HG03095 (cell line): ENCODE results near the gene TANC1.

ENCODE experiments used
- ATAC-seq: cut with Tn5 transposase; IDR thresholded peaks from one replicate; pipeline ENCODE4 v1.9.1; 2021; ENCODE audit warnings: moderate library complexity; ENCODE audit not compliant: unreplicated experiment

TANC1 gene

DNA sequence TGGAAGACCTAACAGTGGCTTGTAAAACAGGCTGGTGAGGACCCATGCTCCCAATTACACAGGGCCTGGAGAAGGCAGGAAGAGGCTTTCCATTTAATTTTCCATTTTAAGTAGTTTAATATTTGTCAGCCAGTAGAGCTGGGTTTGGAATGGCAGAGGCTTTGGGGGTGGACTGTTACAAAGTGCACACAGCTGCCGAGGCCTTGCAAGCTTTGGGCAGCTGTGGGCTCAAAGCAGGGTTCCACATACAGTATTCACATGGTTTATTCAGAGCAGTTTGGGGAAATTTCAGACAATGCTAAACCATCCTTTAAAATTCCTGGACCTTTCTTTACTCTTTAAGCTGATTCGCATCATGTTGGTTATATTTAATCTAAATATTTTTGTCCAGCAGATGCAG, 185.5 kb downstream of the TANC1 start:
- no peak for ATAC-seq

DNA sequence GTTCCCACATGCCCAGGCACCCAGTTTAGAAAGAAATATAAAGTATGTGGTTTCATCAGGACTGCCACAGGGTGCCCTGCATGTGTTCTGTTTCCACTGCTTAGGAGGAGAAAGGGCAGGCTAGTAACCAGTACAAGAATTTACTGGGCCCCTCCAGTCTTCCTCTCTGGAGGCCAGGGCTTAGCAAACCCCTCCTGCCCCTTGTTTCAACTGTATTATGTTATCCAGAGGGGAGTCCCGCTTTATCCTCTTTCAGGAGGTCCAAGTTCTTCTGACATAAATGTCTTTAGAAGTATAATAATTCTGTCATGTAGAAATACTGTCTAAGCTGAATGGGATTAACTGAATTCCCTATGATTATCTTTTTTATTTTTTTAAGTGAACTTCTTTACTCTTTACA, 185.9 kb downstream of the TANC1 start:
- no peak for ATAC-seq

DNA sequence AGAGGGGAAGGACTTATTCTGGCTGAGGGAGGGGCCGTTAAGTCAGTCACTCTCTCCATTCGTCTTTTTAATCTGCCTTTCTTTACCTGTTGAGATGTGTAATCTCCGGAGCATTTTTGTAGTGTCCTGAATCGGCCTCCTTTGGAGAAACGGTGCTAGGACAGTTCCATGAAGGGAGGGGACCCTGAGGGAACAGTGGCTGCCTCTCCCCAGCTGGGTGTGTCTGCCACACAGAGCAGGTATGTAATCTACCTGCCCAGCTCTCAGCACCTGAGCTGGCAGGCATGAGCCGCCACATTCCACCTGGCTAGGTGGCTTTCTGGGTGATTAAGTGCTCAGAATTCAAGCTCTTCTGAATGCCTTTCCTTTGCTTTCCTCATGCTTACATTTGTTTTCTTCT, 186.9 kb downstream of the TANC1 start:
- ATAC-seq = no peak

DNA sequence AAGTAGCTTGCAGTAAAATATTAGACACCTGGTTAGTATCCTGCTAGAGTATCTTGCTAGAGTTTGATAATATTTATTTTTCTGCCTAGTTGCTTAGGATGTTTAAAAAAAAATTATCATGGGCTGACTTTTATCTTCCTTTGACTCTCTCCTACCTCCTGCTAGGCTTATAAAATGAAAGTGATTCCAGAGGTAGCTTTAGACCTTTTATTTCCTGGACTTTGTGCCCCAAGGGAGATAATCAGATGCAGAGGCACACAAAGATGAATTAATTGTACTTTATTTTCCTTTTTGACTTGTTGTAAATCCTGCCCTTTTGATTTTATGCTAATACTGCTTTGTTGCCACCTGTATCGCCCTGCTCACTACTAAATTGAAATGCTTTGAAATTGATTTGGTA, 187.4 kb downstream of the TANC1 start:
- no peak for ATAC-seq

DNA sequence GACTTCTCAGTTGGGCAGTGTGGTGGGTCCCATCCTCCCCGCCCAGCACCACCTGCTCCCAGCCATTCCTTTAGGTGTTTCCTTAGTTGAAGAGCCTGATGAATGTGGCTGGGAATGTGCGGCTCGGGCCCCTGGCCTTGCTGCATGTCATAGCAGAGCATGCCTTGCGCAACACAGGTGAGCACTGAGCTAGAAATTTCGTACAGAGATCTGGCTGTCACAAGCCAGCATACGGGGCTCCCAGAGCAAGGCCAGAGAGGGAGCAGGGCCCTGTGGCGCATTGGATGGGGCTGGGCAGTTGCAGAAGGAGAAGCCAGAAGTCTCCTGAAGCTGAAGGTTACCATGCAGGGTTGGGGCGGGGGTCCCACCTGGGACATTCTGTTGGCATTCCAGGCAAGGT, 188.4 kb downstream of the TANC1 start:
- no peak for ATAC-seq

DNA sequence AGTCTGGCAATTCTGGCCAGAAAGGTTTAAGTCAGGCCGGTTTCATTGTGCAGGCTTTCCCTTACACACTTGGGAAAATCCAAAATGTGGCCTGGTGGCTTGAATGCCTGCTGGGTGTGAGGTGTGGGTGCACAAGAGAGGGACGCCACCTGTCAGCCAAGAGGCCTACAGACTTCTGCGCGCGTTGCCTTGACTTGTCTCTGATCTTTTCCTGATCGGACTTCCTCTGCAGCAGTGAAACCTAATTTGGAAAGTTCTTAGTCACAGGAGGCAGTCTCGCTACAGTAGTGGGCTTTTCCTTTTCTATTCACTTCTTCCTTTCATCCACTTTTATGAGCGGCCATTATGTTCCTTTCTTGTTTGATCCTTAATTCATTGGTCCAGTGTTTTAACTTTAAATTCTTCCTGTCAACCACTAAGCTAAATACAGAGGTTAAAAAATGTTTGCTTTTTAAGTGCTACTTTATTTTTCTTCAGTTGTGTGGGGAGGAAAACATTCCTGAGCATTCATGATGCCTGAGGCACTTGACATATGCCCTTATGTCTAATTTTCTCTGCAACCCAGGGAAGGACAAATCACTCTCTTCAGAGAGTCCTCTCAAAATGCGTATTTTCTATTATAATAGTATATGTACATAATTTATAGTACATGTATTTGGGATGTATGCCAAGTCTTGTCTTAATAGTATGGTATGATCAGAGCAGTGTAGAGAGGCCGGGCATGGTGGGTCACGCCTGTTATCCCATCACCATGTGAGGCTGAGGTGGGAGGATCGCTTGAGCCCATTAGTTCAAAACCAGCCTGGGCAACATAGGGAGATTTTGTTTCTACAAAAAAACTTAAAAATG, 189.1 kb downstream of the TANC1 start:
- no peak for ATAC-seq

DNA sequence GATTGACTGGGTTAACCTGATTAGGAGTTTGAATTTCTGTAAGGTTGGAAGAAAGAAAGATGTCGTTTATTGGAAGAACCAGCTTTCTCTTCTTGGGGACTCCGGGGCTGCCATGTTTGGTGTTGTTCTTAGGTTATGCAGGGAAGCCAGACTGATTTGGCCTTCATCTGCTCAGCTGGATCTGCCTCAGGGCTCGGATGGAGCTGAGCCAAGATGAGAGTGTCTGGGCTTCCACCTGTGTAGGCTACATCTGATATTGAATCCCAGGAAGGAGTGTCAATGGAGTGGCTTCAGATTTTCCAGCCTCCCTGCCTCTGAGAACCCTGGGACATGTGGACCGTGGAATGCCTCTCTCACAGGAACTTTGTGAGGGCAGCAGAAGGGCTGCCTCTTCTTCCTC, 192.0 kb downstream of the TANC1 start:
- ATAC-seq = no peak

DNA sequence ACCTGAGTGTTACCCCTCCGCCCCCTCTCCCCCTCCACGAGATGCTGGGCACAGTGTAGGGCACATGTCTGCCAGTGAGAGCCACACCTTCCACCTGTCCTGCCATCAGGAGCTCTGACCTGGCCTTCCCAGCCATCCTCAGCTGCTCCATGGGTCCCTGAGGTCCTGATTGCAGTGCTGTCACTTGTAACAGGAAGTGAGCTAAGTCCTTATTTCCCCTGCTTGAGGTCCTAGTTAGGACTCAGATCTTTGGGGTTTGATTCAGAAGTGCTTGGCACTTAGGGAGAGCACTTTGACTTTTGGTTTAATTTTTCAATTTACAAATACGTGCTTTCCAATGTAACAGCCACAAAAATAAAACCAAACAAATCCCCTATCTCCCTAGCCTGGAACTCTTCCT, 192.5 kb downstream of the TANC1 start:
- no peak for ATAC-seq

DNA sequence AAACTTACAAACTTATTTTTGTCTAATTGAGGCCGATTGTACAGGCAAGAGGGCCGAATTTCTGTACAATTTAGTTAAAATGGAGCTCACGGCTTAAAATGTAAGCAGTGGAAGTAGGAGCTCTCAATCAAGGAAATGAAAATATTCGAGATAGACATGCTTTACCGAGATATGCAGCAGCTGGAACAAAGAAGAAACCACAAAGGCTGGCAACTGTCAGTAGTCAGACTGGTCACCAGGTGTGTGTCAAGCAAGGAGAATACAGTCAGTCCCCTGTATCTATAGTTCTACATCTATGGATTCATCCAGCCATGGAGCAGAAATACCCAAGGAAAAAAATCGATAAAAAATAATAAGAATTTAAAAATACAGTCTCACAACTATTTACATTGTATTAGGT, 195.5 kb downstream of the TANC1 start:
- ATAC-seq = no peak

DNA sequence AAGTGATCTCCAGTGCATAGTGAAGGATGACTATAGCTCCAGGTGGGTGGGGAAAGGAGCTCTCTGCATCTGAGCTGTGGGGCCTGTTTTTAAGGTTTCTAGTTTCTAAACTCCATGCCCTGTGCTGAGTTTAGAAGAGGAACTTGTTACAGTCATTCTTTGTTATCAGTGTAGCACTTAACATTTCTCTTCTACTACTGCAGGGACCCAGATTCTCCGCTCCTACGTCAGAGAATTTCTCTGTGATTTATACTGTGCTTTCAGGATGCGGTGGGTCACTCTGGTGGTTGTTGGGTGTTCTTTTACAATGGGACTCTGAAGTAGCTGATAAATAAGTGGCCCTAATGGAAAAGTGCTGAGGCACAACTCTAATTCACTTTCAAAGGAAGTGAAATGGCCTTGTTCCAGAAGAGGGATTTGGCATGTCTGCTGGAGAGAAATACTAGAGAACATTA, 196.0 kb downstream of the TANC1 start:
- no peak for ATAC-seq

DNA sequence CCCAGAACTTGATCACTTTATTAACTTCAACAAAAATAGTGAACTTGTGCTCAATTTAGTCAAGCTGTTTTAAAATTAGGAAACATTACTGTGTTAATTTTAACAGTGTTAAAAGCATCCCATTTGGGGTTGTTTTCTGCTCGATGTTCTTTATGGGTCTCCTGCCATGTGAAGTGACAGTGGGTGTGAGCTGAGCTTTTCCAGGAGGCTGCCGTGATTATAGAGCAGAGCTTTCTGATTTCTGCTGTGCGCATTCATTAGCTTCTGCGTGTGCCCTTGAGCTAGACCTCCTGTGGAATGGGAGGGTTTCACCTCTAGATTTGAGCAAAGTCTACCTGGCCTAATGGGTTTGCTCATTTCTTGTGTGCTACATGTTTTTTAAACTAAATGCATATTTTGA, 196.6 kb downstream of the TANC1 start:
- no peak for ATAC-seq

DNA sequence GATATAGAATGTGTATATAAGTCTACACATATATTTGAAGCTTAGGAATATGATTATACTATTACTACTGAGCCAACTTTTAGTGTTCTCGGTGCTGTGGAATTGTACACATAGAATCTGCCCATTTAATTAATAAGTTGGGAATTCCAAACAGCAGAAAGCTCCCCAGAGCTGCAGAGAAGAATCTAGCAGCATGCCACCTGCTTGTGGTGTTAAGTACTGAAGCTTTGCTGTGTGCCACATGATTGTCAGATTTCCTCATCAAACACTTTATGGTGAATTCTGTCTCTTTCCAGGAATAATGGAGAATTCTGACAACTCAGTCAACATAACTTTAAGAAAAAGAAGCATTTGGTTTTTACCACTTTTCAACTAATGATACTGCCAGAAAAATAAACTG, 200.3 kb downstream of the TANC1 start:
- no peak for ATAC-seq

DNA sequence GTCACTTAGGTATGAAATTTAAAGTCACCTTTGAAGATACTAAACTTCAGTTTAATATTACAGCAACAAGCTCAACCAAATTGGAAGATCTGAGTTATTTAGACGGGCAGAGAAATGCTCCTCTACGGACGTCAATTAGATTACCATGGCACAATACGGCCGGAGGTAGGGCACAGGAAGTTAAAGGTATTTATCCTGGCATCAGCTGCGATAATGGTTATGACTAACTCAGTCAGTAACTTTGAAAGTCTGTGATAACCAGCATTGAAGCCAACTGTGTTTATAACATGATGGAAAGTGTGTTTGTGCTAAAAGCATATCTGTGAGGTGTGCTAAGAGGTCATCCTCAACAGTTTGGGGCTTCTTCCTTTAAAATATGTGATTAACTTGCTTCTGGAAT, 200.7 kb downstream of the TANC1 start:
- no peak for ATAC-seq

DNA sequence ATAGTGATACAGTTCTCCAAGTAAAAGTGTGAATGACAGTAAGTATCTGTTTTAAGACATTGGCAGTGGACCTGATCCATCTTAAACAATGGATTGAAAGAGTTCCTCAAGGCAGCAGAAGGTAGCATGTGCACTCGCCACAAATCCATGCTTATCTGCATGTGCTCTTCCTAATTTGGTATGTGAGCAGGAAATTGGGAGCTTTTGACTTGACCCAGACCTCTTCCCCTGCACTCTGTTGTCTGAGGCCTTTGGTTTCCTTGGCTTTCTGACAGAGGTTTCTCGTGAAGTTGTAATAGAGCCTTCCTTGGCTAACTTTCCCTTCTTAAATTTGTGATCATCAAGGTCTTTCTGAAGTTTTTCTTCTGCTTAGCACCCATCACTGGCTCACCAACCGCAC, 204.0 kb downstream of the TANC1 start:
- no peak for ATAC-seq

DNA sequence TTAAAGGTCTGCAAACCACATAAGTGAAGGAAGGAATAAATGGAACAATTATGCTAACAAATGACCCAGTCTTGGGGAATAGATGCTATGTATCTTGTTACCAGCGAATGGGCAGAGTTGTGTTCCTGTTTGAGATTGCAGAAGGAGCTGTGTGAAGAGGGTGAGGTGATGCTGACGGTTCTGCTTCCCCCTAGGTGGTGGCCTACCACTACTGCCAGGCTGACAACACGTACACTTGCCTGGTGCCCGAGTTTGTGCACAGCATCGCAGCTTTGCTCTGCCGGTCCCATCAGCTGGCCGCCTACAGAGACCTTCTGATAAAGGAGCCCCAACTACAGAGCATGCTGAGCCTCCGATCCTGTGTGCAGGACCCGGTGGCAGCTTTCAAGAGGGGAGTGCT, 206.3 kb downstream of the TANC1 start:
- no peak for ATAC-seq

DNA sequence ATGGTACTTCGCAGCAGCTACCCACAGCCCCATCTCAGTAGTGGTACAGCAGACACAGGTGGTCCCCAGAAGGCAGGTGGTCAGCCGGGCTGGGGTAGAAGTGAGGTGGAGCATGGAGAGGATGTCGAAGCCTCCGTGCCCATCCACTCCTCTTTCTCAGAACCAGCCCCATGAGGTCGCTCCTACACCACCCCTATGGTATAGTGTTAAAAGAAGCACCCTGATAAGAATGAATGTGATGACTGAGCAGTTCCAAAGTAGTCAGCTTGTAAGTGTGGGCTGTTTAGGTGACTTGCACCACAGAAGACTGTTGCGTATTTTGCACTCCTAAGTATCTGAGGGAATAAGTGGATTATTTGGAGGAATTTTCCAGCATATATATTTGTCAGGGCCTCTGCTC, 206.7 kb downstream of the TANC1 start:
- no peak for ATAC-seq

DNA sequence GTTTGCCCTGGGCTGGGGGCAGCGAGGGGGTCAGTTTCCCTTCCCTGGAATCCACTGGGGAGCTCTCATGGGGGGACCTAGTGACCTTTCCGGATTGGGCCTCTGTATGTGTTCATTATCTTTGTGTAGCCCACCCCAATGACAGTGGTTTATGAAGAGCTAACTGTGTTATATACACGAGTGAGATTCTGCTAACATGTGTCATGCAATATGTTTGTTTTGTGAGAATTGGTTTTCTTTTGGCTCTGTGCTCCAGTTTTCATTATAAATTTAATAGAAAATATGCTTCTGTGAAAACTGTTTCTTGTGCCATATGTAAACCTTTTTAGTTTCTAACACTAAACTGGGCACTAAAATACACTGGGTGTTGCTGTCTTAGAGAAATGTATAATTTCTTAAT, 207.5 kb downstream of the TANC1 start:
- no peak for ATAC-seq

DNA sequence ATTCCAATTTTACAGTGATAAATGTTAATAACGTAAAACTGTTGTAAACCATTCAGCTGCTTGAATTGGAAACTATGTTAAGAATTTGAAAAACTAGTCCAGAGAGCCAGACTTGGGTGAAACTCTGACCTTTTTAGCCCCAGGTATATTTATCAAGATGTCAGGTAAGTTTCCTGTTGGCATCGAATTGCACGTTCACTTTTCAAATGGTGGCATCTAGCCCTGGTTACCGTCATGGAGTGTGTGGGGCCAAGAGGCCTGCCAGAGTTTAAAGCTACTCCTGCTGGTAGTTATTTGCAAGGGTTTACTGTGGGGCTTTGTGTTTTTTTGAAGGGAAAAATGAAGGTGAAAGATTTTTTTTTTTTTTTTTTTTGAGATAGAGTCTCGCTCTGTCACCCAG, 208.1 kb downstream of the TANC1 start:
- no peak for ATAC-seq

DNA sequence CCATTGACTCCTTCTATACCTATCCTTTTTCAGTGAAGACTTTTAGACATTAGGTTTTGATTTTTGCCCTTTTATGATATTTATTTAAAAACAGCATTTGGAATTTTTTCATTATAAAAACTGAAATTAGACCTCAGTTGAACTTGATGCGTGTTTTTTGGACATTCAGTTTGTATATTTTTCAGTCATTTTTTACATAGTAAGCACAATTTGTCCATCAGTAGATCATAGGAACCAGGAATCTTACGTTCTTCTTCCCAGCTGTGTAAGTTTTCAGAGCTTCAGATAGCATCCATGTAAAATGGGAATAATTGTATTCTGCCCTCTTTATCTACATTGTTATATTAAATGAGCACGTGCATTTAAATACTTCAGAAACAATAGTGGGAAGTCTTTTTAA, 208.9 kb downstream of the TANC1 start:
- no peak for ATAC-seq

DNA sequence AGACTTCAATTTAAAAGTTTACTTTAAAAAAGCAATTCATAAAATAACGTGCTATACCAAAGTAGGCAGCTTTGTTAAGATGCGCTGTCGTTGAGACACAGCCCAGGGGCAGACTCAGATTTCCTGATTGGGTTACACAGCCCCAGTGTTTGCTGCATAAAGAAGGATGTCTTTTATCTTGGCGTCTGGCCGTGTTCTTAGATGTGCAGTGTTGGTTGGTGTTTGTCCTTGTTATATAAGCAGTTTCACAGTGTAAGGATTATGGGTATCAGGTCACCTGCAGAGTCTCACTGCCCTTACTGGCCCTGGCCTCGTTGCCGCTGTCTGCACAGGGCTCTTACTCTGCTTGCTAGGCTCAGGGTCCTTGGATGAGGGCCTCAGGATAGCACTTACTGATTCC, 209.5 kb downstream of the TANC1 start:
- ATAC-seq = no peak

DNA sequence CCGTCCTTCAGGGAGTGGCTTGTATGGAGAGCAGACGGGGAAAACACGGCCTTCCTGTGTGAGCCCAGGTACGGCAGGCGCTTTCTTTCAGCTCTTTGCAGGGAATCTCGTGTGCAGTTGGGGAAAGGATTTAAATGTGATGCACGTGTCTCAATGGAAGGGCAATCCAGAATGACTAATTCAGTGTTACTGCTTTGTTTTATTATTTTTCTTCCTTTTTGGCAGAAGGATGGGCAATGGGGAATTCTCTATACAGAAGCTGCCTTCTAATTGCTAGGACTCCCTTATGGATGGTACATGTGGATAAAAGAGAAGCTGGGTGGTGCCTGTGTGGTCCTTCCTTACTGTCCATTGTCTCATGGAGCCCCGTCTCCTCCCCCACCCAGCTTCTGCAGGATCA, 210.7 kb downstream of the TANC1 start:
- ATAC-seq = no peak

DNA sequence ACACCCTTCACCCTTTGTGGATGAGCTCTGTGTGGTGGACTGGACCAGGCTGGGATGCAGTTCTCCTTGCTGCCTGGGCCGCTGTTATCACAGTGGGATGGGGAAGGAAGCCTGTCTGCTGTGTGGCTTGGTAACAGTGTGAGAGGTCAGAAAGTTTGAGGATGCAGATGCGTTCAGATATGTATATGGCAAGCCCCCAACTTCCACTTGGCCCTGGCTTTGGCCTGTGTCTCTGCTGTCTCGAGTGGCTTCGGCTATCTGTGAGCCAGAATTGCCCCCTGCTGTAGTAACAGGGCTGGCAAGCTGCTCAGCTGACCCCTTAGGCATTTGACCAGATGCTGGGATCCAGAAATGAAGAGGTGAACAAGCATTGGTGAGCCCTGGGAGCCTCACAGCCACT, 211.3 kb downstream of the TANC1 start:
- ATAC-seq = no peak

DNA sequence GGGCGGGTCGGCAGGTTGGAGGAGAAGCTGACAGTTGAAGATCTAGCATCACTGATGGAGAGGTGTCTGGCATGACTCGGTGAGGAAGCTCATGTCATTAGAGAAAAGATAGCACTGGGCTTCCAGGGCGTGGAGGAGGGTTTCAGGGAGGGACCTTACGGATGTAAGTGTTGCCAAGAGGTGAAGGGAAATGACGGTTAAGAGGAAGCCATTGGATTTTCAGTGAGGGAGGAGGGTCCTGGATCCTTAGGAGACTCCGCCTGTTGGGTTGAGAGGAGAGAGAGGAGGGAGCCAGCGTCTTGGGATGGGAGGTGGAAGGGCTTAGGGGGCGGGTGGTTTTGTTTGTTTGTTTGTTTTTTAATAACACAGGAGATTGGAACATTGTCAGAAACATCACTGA, 214.9 kb downstream of the TANC1 start:
- ATAC-seq = no peak
